Loucy (cell line): ENCODE measurements around the gene PRKCE.

Source experiments
- H2AFZ ChIP-seq: fragments of 200-600 bp; sonication (generic); 2 replicates; pipeline ENCODE4 v1.6.0; 2016; ENCODE audit warnings: antibody characterized with exemption, mild to moderate bottlenecking, low read length, moderate library complexity
- H3F3A ChIP-seq: fragments of 200-600 bp; 2 replicates; pipeline ENCODE4 v1.6.0; 2016; ENCODE audit warnings: antibody characterized with exemption, low read depth, mild to moderate bottlenecking
- H3K27me3 ChIP-seq: fragments of 200-600 bp; sonication (generic); 2 replicates; pipeline ENCODE4 v1.6.1; 2014; ENCODE audit warnings: low read length, mild to moderate bottlenecking; ENCODE audit not compliant: insufficient read depth, poor library complexity, severe bottlenecking
- H3K36me3 ChIP-seq: fragments of 200-600 bp; sonication (generic); 2 replicates; pipeline ENCODE4 v1.6.1; 2016; ENCODE audit warnings: low read length; ENCODE audit not compliant: insufficient read depth
- H3K4me1 ChIP-seq: fragments of 200-600 bp; sonication (generic); 2 replicates; pipeline ENCODE4 v1.5.1; 2014; ENCODE audit warnings: low read length, mild to moderate bottlenecking; ENCODE audit not compliant: insufficient read depth, poor library complexity, severe bottlenecking
- H3K4me2 ChIP-seq: fragments of 200-600 bp; sonication (generic); 2 replicates; pipeline ENCODE4 v1.6.0; 2014; ENCODE audit warnings: antibody characterized with exemption, low read length, low read depth, mild to moderate bottlenecking; ENCODE audit not compliant: poor library complexity, severe bottlenecking
- H3K4me3 ChIP-seq: fragments of 200-600 bp; sonication (generic); 2 replicates; pipeline ENCODE4 v1.5.1; 2014; ENCODE audit warnings: low read length, mild to moderate bottlenecking, mixed read lengths; ENCODE audit not compliant: poor library complexity, severe bottlenecking
- H3K79me2 ChIP-seq: fragments of 200-600 bp; sonication (generic); 2 replicates; pipeline ENCODE4 v1.6.1; 2014; ENCODE audit warnings: low read length; ENCODE audit not compliant: insufficient read depth
- H3K9ac ChIP-seq: fragments of 200-600 bp; sonication (generic); 2 replicates; pipeline ENCODE4 v1.6.0; 2014; ENCODE audit warnings: mild to moderate bottlenecking, low read depth, low read length, moderate library complexity; ENCODE audit not compliant: poor library complexity, severe bottlenecking
- H3K9me2 ChIP-seq: fragments of 200-600 bp; sonication (generic); replicated peaks from 2 replicates; pipeline ENCODE4 v1.6.1; 2016; ENCODE audit warnings: low read depth, low read length, mixed read lengths
- H3K9me3 ChIP-seq: fragments of 200-600 bp; sonication (generic); 2 replicates; pipeline ENCODE4 v1.6.1; 2014; ENCODE audit warnings: mild to moderate bottlenecking, antibody characterized with exemption, low read length, low read depth; ENCODE audit not compliant: insufficient read depth
- H4K20me1 ChIP-seq: fragments of 200-600 bp; sonication (generic); 2 replicates; pipeline ENCODE4 v1.6.0; 2014; ENCODE audit warnings: antibody characterized with exemption, low read length, mild to moderate bottlenecking; ENCODE audit not compliant: insufficient read depth, poor library complexity, severe bottlenecking
- CTCF ChIP-seq: fragments of 200-600 bp; sonication (generic); conservative IDR thresholded peaks from 2 replicates; pipeline ENCODE4 v1.5.1; 2014; ENCODE audit warnings: mild to moderate bottlenecking, antibody characterized with exemption, low read length
- EZH2phosphoT487 ChIP-seq: fragments of 200-600 bp; IDR thresholded peaks from 2 replicates; pipeline ENCODE4 v1.6.1; 2018; ENCODE audit warnings: antibody characterized with exemption, mild to moderate bottlenecking, moderate library complexity, borderline replicate concordance

Gene PRKCE

GRCh38 chr2:45721150-45721549 lies 69.7 kb downstream of the PRKCE start:
- Histone ChIP-seq H3K9ac (no peak overlapping the region), H3K79me2 (peaks cover 17% of the 10 kb centered on the region; the same call in 1 of the 2 replicates), H3K4me2 (no peak overlapping the region), H3K9me3 (no peaks in the 10 kb centered on the region), H3K36me3 (no peaks in the 10 kb centered on the region), H3F3A (no peaks in the 10 kb centered on the region), H4K20me1 (no peaks in the 10 kb centered on the region), H3K4me3 (no peak overlapping the region), H3K4me1 (peaks cover 19% of the 10 kb centered on the region), H3K9me2 (no peaks in the 10 kb centered on the region), H2AFZ (no peak overlapping the region), H3K27me3 (no peaks in the 10 kb centered on the region)
- TF ChIP-seq EZH2phosphoT487 (no peak), CTCF (no peak)

- Histone ChIP-seq H4K20me1 (no peaks in the 10 kb centered on the region), H3K4me1 (peaks cover 19% of the 10 kb centered on the region), H3K27me3 (no peaks in the 10 kb centered on the region), H3K36me3 (no peaks in the 10 kb centered on the region), H3K9me3 (no peaks in the 10 kb centered on the region), H3K79me2 (peaks cover 20% of the 10 kb centered on the region; the same call in 1 of the 2 replicates), H3K4me2 (no peak overlapping the region), H3K9me2 (no peaks in the 10 kb centered on the region), H2AFZ (no peak overlapping the region), H3F3A (no peaks in the 10 kb centered on the region), H3K4me3 (no peak overlapping the region), H3K9ac (no peak overlapping the region)
- TF ChIP-seq CTCF (no peak), EZH2phosphoT487 (no peak)
These were observed 71.0 kb downstream of the PRKCE start for GRCh38 chr2:45722477-45722876.

GRCh38 chr2:45723857-45724256 lies 72.4 kb downstream of the PRKCE start:
- no peaks in the 10 kb centered on the region for H3K36me3 ChIP-seq
- H3K4me2 ChIP-seq, result no peak overlapping the region
- no peak overlapping the region for H2AFZ ChIP-seq
- no peak overlapping the region for H3K9ac ChIP-seq
- H3K4me3 ChIP-seq, result no peak overlapping the region
- H3K9me3 ChIP-seq, result no peaks in the 10 kb centered on the region
- no peaks in the 10 kb centered on the region for H3K9me2 ChIP-seq
- H3K4me1 ChIP-seq, result peaks cover 19% of the 10 kb centered on the region
- no peaks in the 10 kb centered on the region for H3K27me3 ChIP-seq
- no peaks in the 10 kb centered on the region for H3F3A ChIP-seq
- H4K20me1 ChIP-seq, result no peaks in the 10 kb centered on the region
- TF ChIP-seq EZH2phosphoT487, result no peak
- TF ChIP-seq CTCF, result no peak
- peaks cover 18% of the 10 kb centered on the region; the same call in 1 of the 2 replicates for H3K79me2 ChIP-seq
